Measurements from ENCODE around the gene PSMG4.

Gene PSMG4

GRCh38 chr6:3258720-3259490, at the start of gene PSMG4:
TSS of gene PSMG4 (plus strand) at chr6:3258947. CDS start at chr6:3259023, 76 bp downstream.
- Mint-ChIP-seq H3K27me3 (peaks cover 3% of the 10 kb centered on the region), H3K36me3 (ENCODE audit: low read depth) (peaks cover 44% of the 10 kb centered on the region), H3K4me1 (ENCODE audit: low read depth) (peaks cover 36% of the 10 kb centered on the region), H3K4me3 (peak within 1 kb of the TSS; percentile 99), H3K27ac (peak within 1 kb of the TSS; percentile 97), H3K9me3 (peaks cover 5% of the 10 kb centered on the region)
- peak; percentile 98 for DNase-seq

- Mint-ChIP-seq H3K4me1 (ENCODE audit: low read depth) (peaks cover 33% of the 10 kb centered on the region), H3K27ac (peak overlapping the region; percentile 96), H3K27me3 (peaks cover 35% of the 10 kb centered on the region), H3K4me3 (peak overlapping the region; percentile 53), H3K36me3 (ENCODE audit: low read depth) (no peaks in the 10 kb centered on the region), H3K9me3 (no peaks in the 10 kb centered on the region)
- DNase-seq: peak; percentile 80
Measured at GRCh38 chr6:3209114-3210023, 49.4 kb upstream of the PSMG4 start.

- Mint-ChIP-seq H3K4me1 (ENCODE audit: low read depth) (peaks cover 33% of the 10 kb centered on the region), H3K27ac (peak overlapping the region; percentile 96), H3K27me3 (peaks cover 35% of the 10 kb centered on the region), H3K9me3 (no peaks in the 10 kb centered on the region), H3K36me3 (ENCODE audit: low read depth) (no peaks in the 10 kb centered on the region), H3K4me3 (no peak overlapping the region)
- DNase-seq: no peak
Measured at GRCh38 chr6:3210024-3210610, 48.6 kb upstream of the PSMG4 start.

- no peak for DNase-seq
- no peaks in the 10 kb centered on the region for H3K36me3 Mint-ChIP-seq (ENCODE audit: low read depth)
- H3K4me1 Mint-ChIP-seq (ENCODE audit: low read depth): peaks cover 28% of the 10 kb centered on the region
- no peaks in the 10 kb centered on the region for H3K9me3 Mint-ChIP-seq
- H3K27me3 Mint-ChIP-seq: peaks cover 35% of the 10 kb centered on the region
- no peak overlapping the region for H3K4me3 Mint-ChIP-seq
- H3K27ac Mint-ChIP-seq: no peak overlapping the region
Measured at GRCh38 chr6:3211681-3212080, 47.1 kb upstream of the PSMG4 start.

- no peak overlapping the region for H3K4me3 Mint-ChIP-seq
- H3K9me3 Mint-ChIP-seq: no peaks in the 10 kb centered on the region
- H3K4me1 Mint-ChIP-seq (ENCODE audit: low read depth): peaks cover 28% of the 10 kb centered on the region
- H3K27me3 Mint-ChIP-seq: peaks cover 35% of the 10 kb centered on the region
- H3K27ac Mint-ChIP-seq: no peak overlapping the region
- no peaks in the 10 kb centered on the region for H3K36me3 Mint-ChIP-seq (ENCODE audit: low read depth)
- DNase-seq: no peak
Measured at GRCh38 chr6:3212261-3212660, 46.5 kb upstream of the PSMG4 start.

- H3K4me1 Mint-ChIP-seq (ENCODE audit: low read depth): peaks cover 21% of the 10 kb centered on the region
- DNase-seq: no peak
- H3K4me3 Mint-ChIP-seq: no peak overlapping the region
- peaks cover 46% of the 10 kb centered on the region for H3K27me3 Mint-ChIP-seq
- no peaks in the 10 kb centered on the region for H3K36me3 Mint-ChIP-seq (ENCODE audit: low read depth)
- H3K27ac Mint-ChIP-seq: no peak overlapping the region
- no peaks in the 10 kb centered on the region for H3K9me3 Mint-ChIP-seq
Measured at GRCh38 chr6:3213334-3213695, 45.4 kb upstream of the PSMG4 start.

GRCh38 chr6:3214898-3215297, 43.8 kb upstream of the PSMG4 start:
- Mint-ChIP-seq H3K36me3 (ENCODE audit: low read depth) (no peaks in the 10 kb centered on the region), H3K4me3 (no peak overlapping the region), H3K27ac (no peak overlapping the region), H3K4me1 (ENCODE audit: low read depth) (peaks cover 5% of the 10 kb centered on the region), H3K9me3 (no peaks in the 10 kb centered on the region), H3K27me3 (peaks cover 57% of the 10 kb centered on the region)
- DNase-seq: no peak

GRCh38 chr6:3217286-3217685, 41.5 kb upstream of the PSMG4 start:
- H3K9me3 Mint-ChIP-seq: peaks cover 4% of the 10 kb centered on the region
- H3K4me3 Mint-ChIP-seq: no peak overlapping the region
- no peak overlapping the region for H3K27ac Mint-ChIP-seq
- no peaks in the 10 kb centered on the region for H3K36me3 Mint-ChIP-seq (ENCODE audit: low read depth)
- H3K4me1 Mint-ChIP-seq (ENCODE audit: low read depth): no peaks in the 10 kb centered on the region
- no peak for DNase-seq
- H3K27me3 Mint-ChIP-seq: peaks cover 63% of the 10 kb centered on the region

- H3K27ac Mint-ChIP-seq: no peak overlapping the region
- no peak for DNase-seq
- H3K4me1 Mint-ChIP-seq (ENCODE audit: low read depth): no peaks in the 10 kb centered on the region
- H3K4me3 Mint-ChIP-seq: no peak overlapping the region
- peaks cover 59% of the 10 kb centered on the region for H3K27me3 Mint-ChIP-seq
- H3K9me3 Mint-ChIP-seq: peaks cover 4% of the 10 kb centered on the region
- no peaks in the 10 kb centered on the region for H3K36me3 Mint-ChIP-seq (ENCODE audit: low read depth)
Measured at GRCh38 chr6:3218266-3218665, 40.5 kb upstream of the PSMG4 start.

- Mint-ChIP-seq H3K4me3 (no peak overlapping the region), H3K27ac (no peak overlapping the region), H3K27me3 (peaks cover 64% of the 10 kb centered on the region), H3K4me1 (ENCODE audit: low read depth) (no peaks in the 10 kb centered on the region), H3K9me3 (peaks cover 4% of the 10 kb centered on the region), H3K36me3 (ENCODE audit: low read depth) (no peaks in the 10 kb centered on the region)
- no peak for DNase-seq
Measured at GRCh38 chr6:3220366-3220765, 38.4 kb upstream of the PSMG4 start.

- no peak for DNase-seq
- H3K4me1 Mint-ChIP-seq (ENCODE audit: low read depth): peaks cover 2% of the 10 kb centered on the region
- no peak overlapping the region for H3K4me3 Mint-ChIP-seq
- peaks cover 67% of the 10 kb centered on the region for H3K27me3 Mint-ChIP-seq
- H3K36me3 Mint-ChIP-seq (ENCODE audit: low read depth): no peaks in the 10 kb centered on the region
- no peak overlapping the region for H3K27ac Mint-ChIP-seq
- H3K9me3 Mint-ChIP-seq: peaks cover 4% of the 10 kb centered on the region
Measured at GRCh38 chr6:3221578-3221977, 37.2 kb upstream of the PSMG4 start.

- peaks cover 4% of the 10 kb centered on the region for H3K9me3 Mint-ChIP-seq
- no peak overlapping the region for H3K27ac Mint-ChIP-seq
- H3K4me1 Mint-ChIP-seq (ENCODE audit: low read depth): peaks cover 6% of the 10 kb centered on the region
- DNase-seq: no peak
- peaks cover 65% of the 10 kb centered on the region for H3K27me3 Mint-ChIP-seq
- H3K4me3 Mint-ChIP-seq: no peak overlapping the region
- no peaks in the 10 kb centered on the region for H3K36me3 Mint-ChIP-seq (ENCODE audit: low read depth)
Measured at GRCh38 chr6:3222506-3223038, 36.2 kb upstream of the PSMG4 start.

- DNase-seq: no peak
- no peak overlapping the region for H3K27ac Mint-ChIP-seq
- no peaks in the 10 kb centered on the region for H3K36me3 Mint-ChIP-seq (ENCODE audit: low read depth)
- H3K4me3 Mint-ChIP-seq: no peak overlapping the region
- H3K4me1 Mint-ChIP-seq (ENCODE audit: low read depth): peaks cover 35% of the 10 kb centered on the region
- peaks cover 71% of the 10 kb centered on the region for H3K27me3 Mint-ChIP-seq
- peaks cover 4% of the 10 kb centered on the region for H3K9me3 Mint-ChIP-seq
Measured at GRCh38 chr6:3226042-3226441, 32.7 kb upstream of the PSMG4 start.

GRCh38 chr6:3226481-3227362, 32.0 kb upstream of the PSMG4 start:
- Mint-ChIP-seq H3K27me3 (peaks cover 71% of the 10 kb centered on the region), H3K4me1 (ENCODE audit: low read depth) (peaks cover 42% of the 10 kb centered on the region), H3K4me3 (peak overlapping the region; percentile 68), H3K27ac (no peak overlapping the region), H3K9me3 (peaks cover 4% of the 10 kb centered on the region), H3K36me3 (ENCODE audit: low read depth) (no peaks in the 10 kb centered on the region)
- DNase-seq: peak; percentile 58

Data from activated T-cell treated with anti-CD3 and anti-CD28 coated beads, Interleukin-2, amount 50 U/mL, for 24 hours (primary cell).